GM19025 (cell line): Measurements from ENCODE around the gene EIF3C.
"Not testable (repeated sequence)": the region's sequence is repeated elsewhere in the genome, so short reads cannot be mapped to it uniquely, and the experiment has no call there.

ENCODE experiments used
- ATAC-seq: cut with Tn5 transposase; IDR thresholded peaks from one replicate; pipeline ENCODE4 v1.9.1; 2021; ENCODE audit warnings: mild to moderate bottlenecking, low read depth, moderate library complexity; ENCODE audit not compliant: unreplicated experiment

EIF3C gene, protein sequence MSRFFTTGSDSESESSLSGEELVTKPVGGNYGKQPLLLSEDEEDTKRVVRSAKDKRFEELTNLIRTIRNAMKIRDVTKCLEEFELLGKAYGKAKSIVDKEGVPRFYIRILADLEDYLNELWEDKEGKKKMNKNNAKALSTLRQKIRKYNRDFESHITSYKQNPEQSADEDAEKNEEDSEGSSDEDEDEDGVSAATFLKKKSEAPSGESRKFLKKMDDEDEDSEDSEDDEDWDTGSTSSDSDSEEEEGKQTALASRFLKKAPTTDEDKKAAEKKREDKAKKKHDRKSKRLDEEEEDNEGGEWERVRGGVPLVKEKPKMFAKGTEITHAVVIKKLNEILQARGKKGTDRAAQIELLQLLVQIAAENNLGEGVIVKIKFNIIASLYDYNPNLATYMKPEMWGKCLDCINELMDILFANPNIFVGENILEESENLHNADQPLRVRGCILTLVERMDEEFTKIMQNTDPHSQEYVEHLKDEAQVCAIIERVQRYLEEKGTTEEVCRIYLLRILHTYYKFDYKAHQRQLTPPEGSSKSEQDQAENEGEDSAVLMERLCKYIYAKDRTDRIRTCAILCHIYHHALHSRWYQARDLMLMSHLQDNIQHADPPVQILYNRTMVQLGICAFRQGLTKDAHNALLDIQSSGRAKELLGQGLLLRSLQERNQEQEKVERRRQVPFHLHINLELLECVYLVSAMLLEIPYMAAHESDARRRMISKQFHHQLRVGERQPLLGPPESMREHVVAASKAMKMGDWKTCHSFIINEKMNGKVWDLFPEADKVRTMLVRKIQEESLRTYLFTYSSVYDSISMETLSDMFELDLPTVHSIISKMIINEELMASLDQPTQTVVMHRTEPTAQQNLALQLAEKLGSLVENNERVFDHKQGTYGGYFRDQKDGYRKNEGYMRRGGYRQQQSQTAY

GRCh38 chr16:28711220-28712083 is at the start of gene EIF3C:
EIF3C (plus strand) TSS chr16:28711464; CDS start chr16:28711687, 223 bp downstream.
- ATAC-seq = peak; percentile 98

DNA sequence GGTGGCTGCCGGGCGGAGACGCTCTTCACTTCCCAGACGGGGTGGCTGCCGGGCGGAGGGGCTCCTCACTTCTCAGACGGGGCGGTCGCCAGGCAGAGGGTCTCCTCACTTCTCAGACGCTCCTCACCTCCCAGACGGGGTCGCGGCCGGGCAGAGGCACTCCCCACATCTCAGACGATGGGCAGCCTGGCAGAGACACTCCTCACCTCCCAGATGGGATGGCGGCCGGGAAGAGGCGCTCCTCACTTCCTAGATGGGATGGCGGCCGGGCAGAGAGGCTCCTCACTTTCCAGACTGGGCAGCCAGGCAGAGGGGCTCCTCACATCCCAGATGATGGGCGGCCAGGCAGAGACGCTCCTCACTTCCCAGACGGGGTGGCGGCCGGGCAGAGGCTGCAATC is 45.0 kb upstream of the EIF3C start:
- not testable (repeated sequence) for ATAC-seq

DNA sequence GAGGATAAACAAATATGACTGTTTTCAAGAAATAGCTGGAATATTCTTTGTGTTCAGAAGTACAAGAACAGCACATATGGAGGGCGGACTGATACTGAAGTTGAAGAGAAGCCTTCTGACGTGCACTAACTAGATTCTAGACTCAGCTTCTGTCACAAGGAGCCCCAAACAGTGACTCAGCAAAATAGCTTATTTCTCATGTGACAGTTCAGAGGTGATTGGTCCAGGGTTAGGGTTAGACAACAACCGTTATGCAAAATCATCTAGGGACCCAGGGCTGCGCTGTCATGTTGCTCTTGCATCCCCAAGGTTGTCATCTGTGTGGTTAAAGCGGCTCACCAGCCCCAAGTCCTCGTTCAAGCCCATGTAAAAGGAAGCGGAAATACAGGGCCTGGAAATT is 43.8 kb upstream of the EIF3C start:
- not testable (repeated sequence) for ATAC-seq

GRCh38 chr16:28668199-28668598 is 43.1 kb upstream of the EIF3C start:
- ATAC-seq = not testable (repeated sequence)

DNA sequence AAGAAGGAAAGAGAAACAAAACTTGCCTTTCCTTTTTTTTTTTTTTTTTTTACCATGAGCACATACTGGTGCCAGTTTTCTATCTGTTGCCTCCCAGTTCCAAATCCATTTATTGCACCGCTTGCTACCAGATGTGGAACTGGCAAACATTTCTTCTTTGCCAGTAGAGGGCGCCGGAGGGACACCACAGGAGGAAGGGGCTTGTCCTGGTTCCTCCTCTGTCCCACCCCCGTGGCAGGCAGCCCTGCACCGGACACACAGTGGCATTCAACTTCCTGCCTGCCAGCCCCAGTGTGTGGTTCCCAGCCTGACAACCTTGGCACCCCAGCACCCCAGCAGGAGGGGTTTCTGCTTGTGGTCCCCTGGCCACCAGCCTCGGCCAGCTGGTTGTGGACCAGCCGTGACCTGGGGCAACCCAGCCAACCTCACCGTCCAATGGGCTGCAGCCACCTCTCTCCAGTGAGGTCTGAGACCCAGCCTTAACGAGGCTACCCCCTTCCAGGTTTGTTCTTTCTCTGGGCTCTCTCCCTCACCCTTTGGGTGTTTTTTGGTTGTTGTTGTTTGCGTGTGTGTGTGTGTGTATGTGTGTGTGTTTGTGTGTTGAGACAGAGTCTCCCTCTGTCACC is 22.8 kb upstream of the EIF3C start:
- peak; percentile 67 for ATAC-seq

GRCh38 chr16:28689425-28689824 is 21.8 kb upstream of the EIF3C start:
- not testable (repeated sequence) for ATAC-seq

DNA sequence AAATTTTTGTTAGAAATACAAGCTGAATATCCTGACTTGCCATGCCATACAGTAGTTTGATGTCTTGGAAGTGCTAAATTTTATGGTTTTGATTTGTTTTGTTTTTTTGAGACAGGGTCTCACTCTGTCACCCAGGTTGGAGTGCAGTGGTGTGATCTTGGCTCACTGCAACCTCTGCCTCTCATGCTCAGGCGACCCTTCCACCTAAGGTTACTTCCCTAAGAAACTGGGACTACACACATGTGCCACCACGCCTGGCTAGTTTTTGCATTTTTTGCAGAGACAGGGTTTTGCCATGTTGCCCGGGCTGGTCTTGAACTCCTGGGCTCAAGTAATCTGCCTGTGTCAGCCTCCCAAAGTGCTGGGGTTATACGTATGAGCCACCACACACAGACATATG is 19.5 kb upstream of the EIF3C start:
- ATAC-seq = not testable (repeated sequence)

- not testable (repeated sequence) for ATAC-seq
These were observed 17.9 kb upstream of the EIF3C start for GRCh38 chr16:28693257-28693950.

- not testable (repeated sequence) for ATAC-seq
These were observed 11.5 kb upstream of the EIF3C start for GRCh38 chr16:28699792-28700191.

GRCh38 chr16:28700349-28700748 is 10.9 kb upstream of the EIF3C start:
- ATAC-seq = not testable (repeated sequence)

- ATAC-seq = not testable (repeated sequence)
These were observed 9.9 kb upstream of the EIF3C start for GRCh38 chr16:28701384-28701783.

DNA sequence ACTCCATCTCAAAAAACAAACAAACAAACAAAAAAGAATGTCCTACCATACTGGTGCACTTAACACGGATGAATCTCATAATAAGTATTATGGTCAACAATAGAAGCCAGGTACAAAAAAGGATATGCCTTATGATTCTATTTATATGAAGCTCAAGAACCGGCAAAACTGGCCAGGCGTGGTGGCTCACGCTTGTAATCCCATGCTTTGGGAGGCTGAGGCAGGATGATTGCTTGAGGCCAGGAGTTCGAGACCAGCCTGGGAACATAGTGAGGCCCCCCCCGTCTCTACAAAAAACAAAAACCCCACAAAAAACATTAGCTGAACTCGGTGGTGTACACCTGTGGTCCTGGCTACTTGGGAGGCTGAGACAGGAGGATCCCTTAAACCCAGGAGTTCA is 7.0 kb upstream of the EIF3C start:
- not testable (repeated sequence) for ATAC-seq

DNA sequence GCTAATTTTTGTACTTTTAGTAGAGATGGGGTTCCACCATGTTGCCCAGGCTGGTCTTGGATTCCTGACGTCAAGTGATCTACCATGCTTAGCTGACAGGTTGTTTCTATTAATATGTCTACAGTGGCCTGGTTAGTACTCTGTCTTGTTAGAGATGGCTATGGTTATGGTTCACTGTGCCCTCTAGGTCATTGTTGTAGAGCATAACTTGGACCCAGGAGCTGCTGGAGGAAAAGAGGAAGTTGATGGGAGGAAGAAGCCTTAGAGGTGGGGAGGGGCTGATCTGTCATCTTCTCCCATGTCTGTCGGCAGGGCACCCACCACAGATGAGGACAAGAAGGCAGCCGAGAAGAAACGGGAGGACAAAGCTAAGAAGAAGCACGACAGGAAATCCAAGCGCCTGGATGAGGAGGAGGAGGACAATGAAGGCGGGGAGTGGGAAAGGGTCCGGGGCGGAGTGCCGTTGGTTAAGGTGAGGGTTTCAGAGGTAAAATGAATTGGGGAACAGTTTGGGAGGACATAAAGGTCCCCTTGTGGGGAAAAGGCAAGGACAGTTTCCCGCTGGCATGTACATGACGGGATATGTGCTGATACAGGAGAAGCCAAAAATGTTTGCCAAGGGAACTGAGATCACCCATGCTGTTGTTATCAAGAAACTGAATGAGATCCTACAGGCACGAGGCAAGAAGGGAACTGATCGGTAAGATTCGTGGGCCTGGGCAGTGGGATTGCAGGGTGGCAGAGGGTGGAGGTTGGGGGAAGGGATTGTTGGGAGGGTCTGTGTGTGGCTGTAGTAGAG is 11.8 kb downstream of the EIF3C start:
- ATAC-seq = not testable (repeated sequence)

GRCh38 chr16:28731253-28731652 is 20.0 kb downstream of the EIF3C start:
- ATAC-seq = not testable (repeated sequence)

DNA sequence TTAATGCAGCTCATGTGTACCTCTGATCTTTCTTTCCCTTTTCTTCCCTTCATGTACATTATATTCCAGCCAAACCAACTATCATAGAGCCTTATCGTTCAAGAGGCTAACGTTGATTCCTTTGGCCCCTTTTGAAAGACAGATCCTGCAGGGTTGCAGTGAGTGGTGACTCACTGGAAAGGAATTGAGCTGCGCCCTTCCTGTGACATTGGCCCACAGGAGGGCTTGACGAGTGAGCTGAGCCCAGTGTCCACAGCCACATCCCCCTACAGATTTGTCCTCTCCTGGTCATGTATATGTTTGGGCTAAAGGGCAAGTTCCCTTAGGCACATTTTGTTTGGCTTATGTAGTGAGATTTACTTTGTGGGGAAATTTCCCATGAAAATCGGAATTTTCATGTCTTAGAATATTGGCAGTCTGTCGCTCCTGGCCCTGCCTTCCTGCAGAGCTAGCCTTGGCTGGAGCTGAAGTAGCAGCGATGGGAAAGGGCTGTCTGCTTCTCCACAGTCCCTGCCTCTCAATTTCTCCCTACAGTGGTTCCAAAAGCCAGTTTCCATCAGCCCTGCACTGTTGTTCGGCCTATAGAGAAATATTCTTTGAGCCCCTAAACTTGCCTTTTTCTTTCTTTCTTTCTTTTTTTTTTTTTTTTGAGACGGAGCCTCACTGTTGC is 21.3 kb downstream of the EIF3C start:
- not testable (repeated sequence) for ATAC-seq

DNA sequence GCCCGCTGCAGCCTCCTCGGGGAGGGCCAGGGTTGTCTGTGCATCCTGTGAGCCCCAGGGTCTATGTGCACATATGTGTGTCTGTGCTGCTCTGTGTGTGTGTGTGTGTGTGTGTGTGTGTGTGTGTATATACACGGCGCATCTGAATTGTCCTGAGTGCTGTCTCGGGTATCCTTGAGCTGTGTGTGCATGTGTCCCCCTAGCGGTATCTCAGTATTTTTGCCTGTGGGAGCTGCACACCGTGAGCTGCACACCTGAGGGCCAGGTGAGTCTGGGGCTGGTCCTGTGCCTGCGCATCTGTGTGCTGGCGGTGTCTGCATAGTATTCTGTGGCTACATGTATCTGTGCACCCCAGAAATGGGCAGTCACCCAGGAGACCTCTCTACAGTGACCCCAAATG is 28.5 kb downstream of the EIF3C start:
- not testable (repeated sequence) for ATAC-seq

DNA sequence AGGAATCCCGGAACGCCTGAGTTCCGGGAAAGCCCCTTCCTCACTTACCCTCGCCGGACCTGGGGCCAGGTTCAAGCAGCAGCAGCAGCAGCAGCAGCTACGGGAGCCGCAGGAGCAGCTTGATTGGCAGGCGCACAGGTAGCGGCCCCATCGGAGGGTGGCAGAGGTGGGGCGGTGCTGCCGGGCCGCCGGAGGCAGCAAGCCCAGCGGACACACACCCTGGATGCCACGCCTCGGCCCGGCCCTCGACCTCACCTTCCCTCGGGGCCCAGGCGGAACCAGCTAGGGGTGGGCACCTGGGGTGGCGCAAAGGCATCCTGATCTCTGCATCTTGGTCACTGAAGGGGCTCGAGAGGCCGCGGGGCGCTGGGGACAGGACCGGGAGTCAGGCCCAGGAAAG is 29.4 kb downstream of the EIF3C start:
- ATAC-seq = not testable (repeated sequence)

- ATAC-seq = not testable (repeated sequence)
These were observed 30.0 kb downstream of the EIF3C start for GRCh38 chr16:28741295-28741694.
